GM21526 (cell line): ENCODE data around the gene JMJD1C.
"Not testable (repeated sequence)": the region's sequence is repeated elsewhere in the genome, so short reads cannot be mapped to it uniquely, and the experiment has no call there.

Experiments
- ATAC-seq: cut with Tn5 transposase; IDR thresholded peaks from one replicate; pipeline ENCODE4 v1.9.1; 2021; ENCODE audit warnings: moderate library complexity; ENCODE audit not compliant: unreplicated experiment, low FRiP score

JMJD1C gene

DNA sequence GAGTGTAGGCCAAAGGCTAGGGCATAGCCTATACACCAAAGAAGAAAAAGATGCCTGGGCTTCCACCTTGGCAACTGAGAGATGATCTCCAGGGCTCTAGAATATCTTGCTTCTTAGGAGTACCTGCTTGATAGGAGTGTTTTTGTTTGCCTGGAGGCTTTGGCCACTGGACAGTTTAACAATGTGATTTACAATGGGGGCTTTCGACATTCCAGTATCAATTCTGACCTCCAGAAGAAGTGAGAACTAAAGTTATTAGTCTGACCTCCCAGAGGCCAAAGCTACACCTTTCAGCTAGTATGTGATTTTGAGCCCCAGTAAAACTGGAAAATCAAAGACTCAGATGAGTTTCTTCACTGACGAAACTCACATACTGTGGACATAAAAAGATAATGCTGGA lies 96.1 kb downstream of the JMJD1C start:
- no peak for ATAC-seq

DNA sequence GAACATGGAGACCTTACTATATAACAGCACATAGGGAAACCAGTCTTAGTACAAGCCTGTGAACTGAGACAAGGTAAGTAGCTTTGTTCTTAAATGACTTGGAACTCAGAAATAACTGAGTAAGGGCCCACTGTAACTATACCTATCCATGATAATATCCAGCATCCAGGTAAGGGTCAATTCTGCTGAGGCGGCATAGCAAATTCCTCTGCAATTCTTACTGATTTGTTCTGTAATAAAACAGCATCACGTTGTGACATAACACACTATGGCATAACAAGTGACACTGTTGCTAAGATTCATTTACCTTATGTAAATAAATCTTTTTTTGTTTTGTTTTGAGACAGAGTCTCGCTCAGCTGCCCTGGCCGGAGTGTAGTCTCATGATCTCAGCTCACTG lies 97.4 kb downstream of the JMJD1C start:
- ATAC-seq: no peak

DNA sequence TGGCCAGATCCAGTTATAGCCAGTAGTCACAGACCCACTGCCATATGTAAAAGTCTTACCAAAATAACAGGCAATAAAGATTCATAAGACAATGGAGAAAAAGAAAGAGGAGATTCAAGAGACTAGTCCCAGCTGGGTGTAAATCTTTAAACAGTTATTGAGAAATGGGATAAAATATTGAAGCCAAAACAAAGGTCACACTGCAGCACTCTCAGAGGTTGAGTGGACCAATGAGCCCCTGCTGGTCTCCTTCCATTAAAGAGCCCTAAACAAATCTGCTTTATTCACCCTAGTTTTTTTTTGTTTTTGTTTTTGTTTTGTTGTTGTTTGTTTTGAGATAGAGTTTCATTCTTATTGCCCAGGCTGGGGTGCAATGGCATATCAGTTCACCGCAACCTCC lies 98.8 kb downstream of the JMJD1C start:
- ATAC-seq: no peak

DNA sequence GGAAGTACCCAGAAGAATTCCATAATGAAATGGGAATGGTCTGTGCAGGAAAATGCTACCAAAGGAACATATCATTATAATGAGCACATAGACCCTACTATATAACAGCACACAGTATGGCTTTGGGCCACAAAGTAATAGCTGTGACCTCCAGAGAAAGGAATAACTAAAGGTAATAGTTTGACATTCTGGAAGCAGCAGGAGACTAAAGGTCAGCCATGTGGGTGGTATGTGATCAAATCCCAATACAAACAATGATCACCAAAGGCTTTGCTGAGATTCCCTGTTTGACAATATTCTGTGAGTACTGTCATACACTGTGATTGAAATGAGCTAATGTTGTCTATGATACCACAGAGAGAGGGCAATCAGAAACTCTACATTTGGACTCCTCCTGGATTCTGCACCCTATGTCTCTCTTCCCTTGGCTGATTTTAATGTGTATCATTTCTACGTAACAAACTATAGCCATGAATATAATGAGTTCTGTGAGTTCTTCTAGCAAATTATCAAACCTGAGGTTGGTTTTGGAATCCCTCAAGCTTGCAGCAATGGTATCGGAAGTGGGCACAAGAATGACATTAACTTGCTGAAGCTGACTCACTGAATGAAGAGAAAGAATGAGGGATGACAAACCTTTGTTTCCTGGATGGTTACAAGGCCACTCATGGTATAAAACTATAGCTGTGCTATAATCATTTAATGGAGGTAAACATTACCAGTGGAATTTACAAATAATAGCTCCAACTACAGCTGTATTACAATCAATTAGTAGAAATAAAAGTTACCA lies 99.6 kb downstream of the JMJD1C start:
- no peak for ATAC-seq

DNA sequence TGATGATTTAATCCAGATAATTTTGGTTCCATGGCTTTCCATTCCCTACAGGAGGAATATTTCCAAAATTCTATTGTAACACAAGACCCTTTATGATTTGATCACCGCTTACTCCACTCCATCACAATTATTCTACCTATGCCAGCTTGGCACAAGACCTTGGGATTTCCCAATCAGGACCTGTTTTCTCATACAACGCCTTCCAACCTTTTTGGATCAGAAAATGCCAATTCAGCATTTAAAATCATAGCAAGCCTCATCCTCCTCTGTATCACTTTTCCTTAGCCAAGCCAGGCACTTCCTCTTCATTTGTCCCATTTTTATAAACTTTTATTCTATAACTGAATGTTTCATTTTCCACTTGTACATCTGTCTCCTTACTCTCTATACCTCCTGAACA lies 100.9 kb downstream of the JMJD1C start:
- no peak for ATAC-seq

DNA sequence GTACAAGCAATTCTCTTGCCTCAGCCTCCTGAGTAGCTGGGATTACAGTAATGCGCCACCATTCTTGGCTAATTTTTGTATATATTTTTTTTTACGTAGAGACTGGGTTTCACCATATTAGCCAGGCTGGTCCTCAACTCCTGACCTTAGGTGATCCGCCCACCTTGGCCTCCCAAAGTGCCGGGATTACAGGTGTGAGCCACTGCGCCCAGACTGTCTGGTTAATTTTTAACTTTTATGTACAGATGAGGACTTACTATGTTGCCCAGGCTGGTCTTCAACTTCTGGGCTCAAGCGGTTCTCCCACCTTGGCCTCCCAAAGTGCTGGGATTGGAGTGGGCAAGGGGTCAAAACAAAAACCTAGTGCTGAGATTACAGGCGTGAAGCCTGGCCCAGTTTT lies 101.8 kb downstream of the JMJD1C start:
- ATAC-seq: no peak

DNA sequence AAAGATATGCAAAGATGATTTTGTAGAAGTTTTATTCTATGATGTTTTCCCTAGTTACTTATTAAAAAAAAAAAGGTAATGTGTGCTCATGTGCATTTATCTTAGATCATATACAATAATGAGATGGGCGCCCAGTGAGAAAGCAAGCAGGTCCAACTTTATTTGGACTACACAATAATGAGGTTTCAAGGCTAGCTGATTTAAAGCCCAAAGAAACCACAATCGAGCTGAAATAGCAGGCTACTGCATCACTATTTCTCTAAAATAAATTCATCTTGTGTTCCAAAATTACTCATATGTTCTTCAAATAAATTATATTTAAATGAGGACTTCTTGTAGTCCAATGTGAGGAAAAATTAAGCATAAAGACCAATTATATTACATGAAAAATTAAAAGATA lies 110.1 kb downstream of the JMJD1C start:
- ATAC-seq: peak; percentile 4

DNA sequence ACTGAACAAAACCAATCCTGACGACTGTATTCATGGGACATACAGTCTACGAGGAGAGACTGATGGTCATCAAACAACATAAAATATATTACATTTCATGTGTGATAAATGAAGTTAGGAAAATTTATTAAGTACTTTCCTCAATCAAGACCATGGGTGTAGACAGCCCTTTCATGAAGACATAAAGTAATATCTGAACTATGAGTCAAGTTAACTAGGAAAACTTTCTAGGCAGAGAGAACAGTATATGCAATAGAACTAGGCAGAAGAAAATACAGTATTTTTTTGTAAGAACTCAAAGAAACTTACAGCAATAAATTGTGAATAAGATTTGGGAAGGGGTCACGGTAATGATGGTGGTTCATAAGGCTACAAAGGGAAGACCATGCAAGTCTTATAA lies 112.8 kb downstream of the JMJD1C start:
- ATAC-seq: no peak

DNA sequence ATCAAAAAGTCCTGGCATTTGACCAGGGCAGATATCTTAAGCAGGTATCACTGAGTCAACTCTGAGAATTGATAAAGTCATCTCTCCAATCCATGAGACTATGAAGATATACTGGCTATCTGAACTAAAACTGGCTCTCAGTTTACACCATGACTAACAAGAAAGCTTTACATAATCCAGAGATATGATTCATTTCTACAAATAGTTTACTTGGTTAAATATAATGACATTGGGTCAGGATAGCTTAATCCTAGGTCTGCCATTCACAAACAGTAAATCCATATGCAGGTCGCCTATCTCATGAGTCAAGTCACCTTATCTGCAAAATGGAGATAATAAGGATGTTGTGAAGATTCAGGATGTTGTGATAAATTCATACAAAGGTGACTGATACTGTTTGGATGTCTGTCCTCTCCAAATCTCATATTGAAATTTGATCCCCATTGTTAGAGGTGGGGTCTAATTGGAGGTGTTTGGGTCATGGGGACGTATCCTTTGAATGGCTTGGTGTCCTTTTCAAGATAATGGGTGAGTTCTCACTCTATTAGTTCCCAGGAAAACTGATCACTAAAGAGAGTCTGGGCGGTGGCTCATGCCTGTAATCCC lies 117.4 kb downstream of the JMJD1C start:
- ATAC-seq: no peak

DNA sequence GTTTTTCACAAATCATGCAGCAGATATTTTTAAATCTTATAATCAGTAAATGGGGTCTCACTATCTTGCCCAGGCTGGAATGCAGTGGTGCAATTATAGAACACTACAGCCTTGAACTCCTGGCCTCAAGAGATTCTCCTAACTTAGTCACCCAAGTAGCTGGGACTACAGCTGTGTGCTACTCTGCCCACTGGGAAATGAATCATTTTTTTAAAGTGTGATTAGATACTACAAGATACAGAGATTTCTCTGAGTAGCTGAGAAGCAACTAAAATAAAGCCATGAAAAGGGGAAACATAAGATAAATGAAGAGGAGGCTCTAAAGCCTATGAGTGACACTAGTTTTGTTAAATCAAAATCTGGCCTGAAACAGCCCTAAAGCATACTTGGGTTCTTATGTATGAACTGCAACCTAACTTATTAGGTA lies 119.7 kb downstream of the JMJD1C start:
- no peak for ATAC-seq

DNA sequence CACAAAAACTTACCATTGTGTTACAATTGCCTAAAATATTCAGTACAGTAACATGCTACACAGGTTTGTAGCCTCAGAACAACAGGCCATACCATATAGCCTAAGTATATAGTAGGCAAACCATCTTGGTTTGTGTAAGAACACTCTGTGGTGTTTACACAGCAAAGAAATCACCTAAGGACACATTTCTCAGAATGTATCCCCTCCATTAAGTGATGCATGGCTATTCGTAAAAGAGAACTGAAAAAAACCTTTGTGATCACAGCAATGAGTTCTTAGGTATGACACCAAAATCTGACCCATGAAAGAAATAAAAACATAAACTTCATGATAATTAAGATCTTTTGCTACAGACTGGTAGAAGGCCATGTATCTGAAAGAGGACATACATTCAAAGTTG lies 121.5 kb downstream of the JMJD1C start:
- no peak for ATAC-seq

DNA sequence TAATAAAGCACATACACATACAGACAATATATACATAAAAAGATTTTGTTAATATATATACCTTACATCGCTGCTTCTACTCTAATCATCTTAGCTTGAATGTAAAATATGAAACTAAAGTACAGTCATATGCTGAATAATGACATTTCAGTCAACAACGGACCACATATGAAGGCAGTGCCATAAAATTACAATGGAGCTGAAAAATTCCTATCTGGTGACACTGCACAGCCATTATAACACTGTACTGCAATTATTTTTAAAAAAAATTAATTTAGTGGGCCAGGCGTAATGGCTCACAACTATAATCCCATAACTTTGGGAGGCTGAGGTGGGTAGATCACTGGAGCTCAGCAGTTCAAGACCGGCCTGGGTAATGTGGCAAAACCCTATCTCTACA lies 122.3 kb downstream of the JMJD1C start:
- ATAC-seq: no peak

DNA sequence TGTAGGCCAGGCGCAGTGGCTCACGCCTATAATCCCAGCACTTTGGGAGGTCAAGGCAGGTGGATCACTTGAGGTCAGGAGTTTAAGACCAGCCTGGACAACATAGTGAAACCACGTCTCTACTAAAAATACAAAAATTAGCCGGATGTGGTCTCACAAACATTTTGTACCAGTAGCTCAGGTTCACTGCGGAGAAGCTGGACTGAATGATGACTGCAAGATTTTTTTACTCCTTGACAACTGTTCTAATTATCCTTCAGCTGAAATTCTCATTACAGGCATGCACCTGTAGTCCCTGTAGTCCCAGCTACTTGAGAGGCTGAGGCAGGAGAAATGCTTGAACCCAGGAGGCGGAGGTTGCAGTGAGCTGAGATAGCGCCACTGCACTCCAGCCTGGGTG lies 126.1 kb downstream of the JMJD1C start:
- ATAC-seq: not testable (repeated sequence)

DNA sequence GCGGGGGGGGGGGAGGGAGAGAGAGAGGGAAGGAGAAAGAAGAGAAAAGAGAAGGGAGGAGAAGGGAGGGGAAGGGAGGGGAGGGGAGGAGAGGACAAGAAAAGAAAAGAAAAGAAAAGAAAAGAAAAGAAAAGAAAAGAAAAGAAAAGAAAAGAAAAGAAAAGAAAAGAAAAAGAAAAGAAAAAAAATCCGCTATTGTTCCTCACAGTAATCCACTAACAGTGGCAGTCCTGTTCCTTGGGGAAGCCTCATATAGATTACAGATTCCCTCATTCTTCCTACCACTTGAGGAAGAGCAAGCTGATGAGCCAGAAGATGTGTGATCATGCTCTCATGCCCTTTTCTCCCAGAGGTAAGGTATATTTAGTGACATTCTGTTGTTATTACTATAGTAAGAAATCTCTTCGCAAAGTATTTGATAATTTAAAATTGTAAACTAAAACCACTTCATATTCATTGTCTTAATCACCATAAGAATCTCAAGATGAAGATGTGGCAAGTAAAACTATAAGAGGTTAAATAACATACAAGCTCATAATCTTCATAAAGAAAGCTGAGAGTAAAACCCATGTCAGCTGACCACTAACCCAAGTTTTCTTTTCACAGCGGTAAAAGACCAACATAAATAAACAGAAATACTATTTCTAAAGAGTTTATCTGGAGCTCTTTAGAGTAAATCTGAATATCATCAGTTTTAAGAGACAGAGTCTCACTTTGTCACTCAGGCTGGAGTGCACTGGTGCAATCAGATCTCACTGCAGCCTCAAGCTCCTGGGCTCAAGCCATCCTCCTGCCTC lies 128.1 kb downstream of the JMJD1C start:
- ATAC-seq: no peak

DNA sequence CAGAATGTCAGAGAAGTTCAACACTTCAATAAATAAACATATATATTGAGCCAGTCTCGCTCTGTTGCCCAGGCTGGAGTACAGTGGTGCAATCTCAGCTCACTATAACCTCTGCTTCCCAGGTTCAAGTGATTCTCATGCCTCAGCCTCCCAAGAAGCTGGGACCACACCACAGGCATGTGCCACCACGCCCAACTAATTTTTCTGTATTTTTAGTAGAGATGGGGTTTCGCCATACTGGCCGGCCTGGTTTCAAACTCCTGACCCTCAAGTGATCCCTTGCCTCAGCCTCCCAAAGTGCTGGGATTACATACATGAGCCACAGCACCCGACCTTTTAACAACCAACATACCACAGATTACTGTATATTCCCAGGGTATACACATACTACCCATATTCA lies 134.2 kb downstream of the JMJD1C start:
- no peak for ATAC-seq

DNA sequence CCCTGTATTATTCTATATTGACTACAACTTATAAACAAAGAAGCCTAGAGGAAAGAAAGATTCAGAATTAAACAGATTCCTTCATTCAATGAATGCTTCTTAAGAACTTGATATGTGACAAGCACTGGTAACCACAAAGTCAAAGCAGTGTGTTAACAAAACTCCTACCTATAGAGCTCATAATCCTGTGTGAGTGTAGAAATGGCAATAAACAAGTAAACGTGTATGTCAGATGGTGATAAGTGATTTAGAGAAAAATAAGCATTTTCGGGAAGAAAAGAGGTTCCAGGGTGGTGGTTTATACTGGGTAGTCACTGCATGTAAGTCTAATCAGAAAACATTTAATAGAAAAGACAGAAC lies 141.3 kb downstream of the JMJD1C start:
- no peak for ATAC-seq

DNA sequence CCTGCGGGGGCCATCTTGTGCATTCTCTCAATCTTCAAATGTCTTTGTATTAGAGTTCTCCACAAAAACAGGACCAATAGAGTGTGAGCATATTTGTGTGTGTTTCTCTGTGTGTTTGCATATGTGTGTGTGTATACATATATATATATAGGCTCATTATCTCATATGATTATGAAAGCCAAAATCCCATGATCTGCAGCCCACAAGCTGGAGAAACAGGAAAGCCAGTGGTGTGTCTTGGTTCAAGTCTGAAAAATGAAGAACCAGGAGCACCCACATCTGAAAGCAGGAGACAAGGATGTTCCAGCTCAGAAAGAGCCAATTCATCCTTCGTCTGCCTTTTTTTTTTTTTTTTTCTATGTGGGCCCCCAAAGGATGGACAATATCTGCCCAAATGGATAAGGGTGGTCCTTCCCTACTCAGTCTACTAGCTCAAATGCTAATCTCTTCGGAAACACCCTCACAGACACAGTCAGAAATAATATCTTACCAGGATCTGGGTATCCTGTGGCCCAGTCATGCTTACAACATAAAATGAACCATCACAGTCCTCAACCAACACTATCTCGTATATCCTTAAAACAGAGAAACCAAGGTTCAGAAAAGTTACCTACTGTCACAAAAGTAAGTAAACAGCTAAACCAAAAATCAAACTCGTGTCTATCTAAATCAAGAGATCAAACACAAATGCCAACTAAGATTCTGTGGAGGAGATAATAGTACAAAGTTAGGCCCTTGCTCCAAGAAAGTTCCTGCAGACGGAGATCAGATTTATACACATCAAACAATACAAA lies 141.9 kb downstream of the JMJD1C start:
- no peak for ATAC-seq

DNA sequence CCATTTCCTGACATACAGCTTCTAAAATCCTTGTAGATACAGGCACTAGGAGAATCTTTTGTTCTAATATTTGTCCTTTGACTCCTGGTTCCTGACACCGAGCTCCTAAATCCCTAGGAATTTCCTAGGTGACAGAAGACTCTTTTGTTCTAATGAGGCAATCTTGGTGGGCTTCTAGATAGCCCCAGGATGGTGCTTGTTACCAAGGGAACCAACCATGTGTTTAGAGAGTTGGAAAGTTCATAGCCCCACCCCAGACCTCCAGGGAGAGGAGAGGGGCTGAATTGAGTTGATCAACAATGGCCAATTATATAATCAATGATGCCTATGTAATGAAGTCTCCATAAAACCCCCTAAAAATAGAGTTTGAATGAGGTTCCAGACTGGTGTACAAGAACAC lies 145.1 kb downstream of the JMJD1C start:
- no peak for ATAC-seq

DNA sequence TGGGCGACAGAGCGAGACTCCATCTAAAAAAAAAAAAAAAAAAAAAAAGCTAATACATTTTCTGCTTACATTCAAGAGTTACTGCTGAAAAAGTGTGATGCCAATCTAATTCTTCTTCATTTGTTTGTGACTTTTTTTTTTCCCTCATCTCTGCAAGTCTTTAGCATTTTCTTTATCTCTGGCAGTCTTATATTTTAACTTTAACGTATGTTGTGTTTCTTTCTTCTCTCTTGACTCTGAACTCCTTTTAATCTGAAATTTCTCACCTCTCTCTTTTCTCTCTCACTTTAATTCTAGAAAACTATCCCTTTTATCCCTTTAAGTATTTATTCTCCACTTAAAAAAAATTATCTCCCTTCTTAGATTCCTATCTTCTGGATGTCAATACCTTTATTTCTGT lies 146.5 kb downstream of the JMJD1C start:
- ATAC-seq: no peak

DNA sequence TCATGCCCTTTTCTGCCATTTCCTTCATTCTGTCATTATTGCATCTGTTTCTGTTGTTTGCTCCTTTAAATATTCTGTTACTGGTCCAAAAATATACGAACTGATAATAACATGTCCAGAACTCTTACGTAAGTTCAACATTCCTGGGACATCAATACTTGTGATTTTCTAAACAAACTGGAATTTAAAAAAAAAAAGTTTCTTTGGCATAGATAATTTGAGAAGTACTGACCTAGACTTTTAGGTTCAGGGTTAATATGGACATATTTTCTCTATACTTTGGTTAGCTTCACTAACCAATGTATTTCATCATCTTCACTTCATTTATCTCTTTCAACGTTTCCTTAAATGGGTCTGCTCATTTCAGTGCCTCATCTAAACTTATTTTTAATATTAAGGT lies 147.3 kb downstream of the JMJD1C start:
- ATAC-seq: no peak

DNA sequence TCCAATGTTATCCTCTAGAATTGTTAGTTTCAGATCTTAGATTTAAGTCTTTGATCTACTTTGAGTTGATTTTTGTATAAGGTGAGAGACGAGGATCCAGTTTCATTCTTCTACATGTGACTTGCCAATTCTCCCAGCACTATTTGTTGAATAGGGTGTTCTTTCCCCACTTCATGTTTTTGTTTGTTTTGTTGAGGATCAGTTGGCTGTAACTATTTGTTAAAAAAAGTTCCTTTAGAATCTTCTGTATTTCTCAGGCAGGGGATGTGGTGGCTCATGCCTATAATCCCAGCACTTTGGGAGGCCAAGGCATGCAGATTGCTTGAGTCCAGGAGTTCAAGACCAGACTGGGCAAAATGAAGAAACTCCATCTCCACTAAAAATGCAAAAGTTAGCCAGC lies 151.8 kb downstream of the JMJD1C start:
- ATAC-seq: no peak
